ENCODE data around the gene SLF2. TPM values are rescaled to one million over a fixed set of nuclear protein-coding genes. Genes with fewer than 3 reads are reported as not detected.

The SLF2 gene
- total RNA-seq, 1 experiment from 2014 or later = 43.0 TPM

DNA sequence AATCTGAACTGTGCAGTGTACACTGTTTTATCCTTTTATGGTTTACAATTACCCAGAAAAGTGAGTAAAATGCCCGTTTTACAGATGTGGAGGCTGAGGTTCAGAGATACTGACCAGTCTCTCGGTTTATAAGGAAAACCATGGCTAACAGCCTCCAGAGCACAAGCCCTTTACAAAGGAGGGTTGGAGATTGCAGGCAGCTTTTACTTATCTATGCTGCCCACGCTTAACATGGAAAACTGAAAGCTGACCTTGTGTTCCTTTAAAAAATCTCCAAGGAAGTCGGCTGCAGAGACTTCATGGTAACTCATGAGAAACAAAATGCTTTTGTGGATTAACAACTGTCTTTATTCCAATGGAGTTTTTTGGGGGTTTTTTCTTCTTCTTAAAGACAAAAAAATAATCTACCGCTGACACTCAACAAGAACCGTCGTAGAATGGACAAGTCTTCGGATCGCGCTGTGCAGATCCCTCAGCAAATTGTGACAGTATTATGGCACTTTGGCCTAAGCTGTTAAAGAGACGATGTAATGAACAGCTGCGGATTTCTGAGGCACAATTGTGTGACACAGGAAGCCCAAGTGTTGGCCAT is 654 bp upstream of the SLF2 start:
- POLR2A ChIA-PET = interaction anchor here (1.0 to 1.8 kb wide), 3 partner anchors 9 to 377 kb away, joined by 3 to 5 read pairs (median 4); partner anchors contain the start of gene HIF1AN
- RAD21 ChIA-PET (ENCODE audit: low non-redundant PET in 1 of 2, low total read pairs in 2 of 2, uncharacterized antibody in 2 of 2, unreplicated experiment in 2 of 2) = no interaction called here
- peaks cover 6% of the 10 kb centered on the region; the same call in 1 of the 2 replicates for H4K20me1 ChIP-seq (ENCODE audit: insufficient read depth)
- ATAC-seq (no peak), DNase-seq (ENCODE audit: low read depth, low spot score) (no peak)
- TF ChIP-seq, protein P1, sequence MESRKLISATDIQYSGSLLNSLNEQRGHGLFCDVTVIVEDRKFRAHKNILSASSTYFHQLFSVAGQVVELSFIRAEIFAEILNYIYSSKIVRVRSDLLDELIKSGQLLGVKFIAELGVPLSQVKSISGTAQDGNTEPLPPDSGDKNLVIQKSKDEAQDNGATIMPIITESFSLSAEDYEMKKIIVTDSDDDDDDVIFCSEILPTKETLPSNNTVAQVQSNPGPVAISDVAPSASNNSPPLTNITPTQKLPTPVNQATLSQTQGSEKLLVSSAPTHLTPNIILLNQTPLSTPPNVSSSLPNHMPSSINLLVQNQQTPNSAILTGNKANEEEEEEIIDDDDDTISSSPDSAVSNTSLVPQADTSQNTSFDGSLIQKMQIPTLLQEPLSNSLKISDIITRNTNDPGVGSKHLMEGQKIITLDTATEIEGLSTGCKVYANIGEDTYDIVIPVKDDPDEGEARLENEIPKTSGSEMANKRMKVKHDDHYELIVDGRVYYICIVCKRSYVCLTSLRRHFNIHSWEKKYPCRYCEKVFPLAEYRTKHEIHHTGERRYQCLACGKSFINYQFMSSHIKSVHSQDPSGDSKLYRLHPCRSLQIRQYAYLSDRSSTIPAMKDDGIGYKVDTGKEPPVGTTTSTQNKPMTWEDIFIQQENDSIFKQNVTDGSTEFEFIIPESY (IDR thresholded peaks at IDR 0.05; ENCODE audit: extremely low read depth, insufficient replicate concordance, low read length) = no peak
- TF ChIP-seq CTCF (IDR thresholded peaks at IDR 0.05 in 2 of 3, conservative IDR thresholded peaks at IDR 0.05 in 1 of 3; ENCODE audit: borderline replicate concordance in 1 of 3, insufficient read depth in 1 of 3, low read depth in 2 of 3, low read length in 2 of 3) (no peak), RAD21 (IDR thresholded peaks at IDR 0.05; ENCODE audit: low read depth) (no peak), CBX3 (IDR thresholded peaks at IDR 0.05; ENCODE audit: low read depth) (0 out of 2 replicates have a peak, but pooled peaks have one; percentile 9)
- peak overlapping the region; percentile 38 for H3K27ac ChIP-seq (ENCODE audit: low read depth, low read length)
- CTCF ChIA-PET = interaction anchor here (0.6 to 1.4 kb wide), 5 partner anchors 10 to 349 kb away, joined by 3 to 5 read pairs (median 4); no protein-coding TSS in a partner anchor
- H3K9me2 ChIP-seq (ENCODE audit: insufficient read depth) = no peaks in the 10 kb centered on the region
- BruUV-seq (replicated peaks) = TSS peak; percentile 59
- peaks cover 36% of the 10 kb centered on the region for H3K79me2 ChIP-seq (ENCODE audit: insufficient read depth, low read length)
- peak overlapping the region; percentile 83 for H3K9ac ChIP-seq (ENCODE audit: low read length)
- no peaks in the 10 kb centered on the region for H3K27me3 ChIP-seq (ENCODE audit: insufficient read depth, low read length)
- intact Hi-C loops (cut with micrococcal nuclease) = no loop called here
- H3K4me3 ChIP-seq (replicated peaks in 1 of 2; ENCODE audit: low read depth in 1 of 2, low read length in 2 of 2) = peak overlapping the region; percentile 35 to 89
- peak overlapping the region; percentile 87 for H3K4me2 ChIP-seq (ENCODE audit: low read length)
- peaks cover 7 to 12% of the 10 kb centered on the region in 2 experiments; a peak in 3 of 4 replicates for H3K36me3 ChIP-seq (ENCODE audit: control insufficient read depth in 1 of 2, insufficient read depth in 2 of 2, low read length in 2 of 2)
- H3K4me1 ChIP-seq (ENCODE audit: control insufficient read depth in 1 of 2, insufficient read depth in 2 of 2, low read length in 2 of 2) = peaks cover 11 to 17% of the 10 kb centered on the region in 2 experiments; a peak in 3 of 4 replicates
- no peaks in the 10 kb centered on the region for H3K9me3 ChIP-seq (ENCODE audit: control insufficient read depth in 1 of 2, insufficient read depth in 1 of 2, low read depth in 1 of 2, low read length in 2 of 2)
- H2AFZ ChIP-seq (ENCODE audit: low read depth, low read length, poor library complexity, severe bottlenecking) = peak overlapping the region; percentile 25

All from HCT116 (cell line).